ENCODE data around the gene NSUN2.
A peak's percentile ranks its signal among the peaks of the same experiment; 100 is the strongest.

NSUN2 gene

GRCh38 chr5:6611334-6612256 lies 21.2 kb downstream of the NSUN2 start:
- DNase-seq: no peak
- intact Hi-C loops (cut with DNase I): no loop called here

- intact Hi-C loops (cut with DNase I): no loop called here
- no peak for DNase-seq
Observed at GRCh38 chr5:6608016-6608415, 24.8 kb downstream of the NSUN2 start.

- intact Hi-C loops (cut with DNase I): no loop called here
- no peak for DNase-seq
Observed at GRCh38 chr5:6607559-6607936, 25.3 kb downstream of the NSUN2 start.

- no peak for DNase-seq
- intact Hi-C loops (cut with DNase I): no loop called here
Observed at GRCh38 chr5:6606884-6607558, 25.8 kb downstream of the NSUN2 start.

GRCh38 chr5:6604946-6605345 lies 27.9 kb downstream of the NSUN2 start:
- intact Hi-C loops (cut with DNase I): no loop called here
- no peak for DNase-seq

- DNase-seq: no peak
- intact Hi-C loops (cut with DNase I): no loop called here
Observed at GRCh38 chr5:6604341-6604740, 28.5 kb downstream of the NSUN2 start.

- intact Hi-C loops (cut with DNase I): no loop called here
- DNase-seq: no peak
Observed at GRCh38 chr5:6603643-6604042, 29.2 kb downstream of the NSUN2 start.

- no peak for DNase-seq
- intact Hi-C loops (cut with DNase I): no loop called here
Observed at GRCh38 chr5:6602441-6602840, 30.4 kb downstream of the NSUN2 start.

- no peak for DNase-seq
- intact Hi-C loops (cut with DNase I): no loop called here
Observed at GRCh38 chr5:6601816-6602215, 31.0 kb downstream of the NSUN2 start.

- intact Hi-C loops (cut with DNase I): no loop called here
- DNase-seq: no peak
Observed at GRCh38 chr5:6601271-6601670, 31.6 kb downstream of the NSUN2 start.

- intact Hi-C loops (cut with DNase I): no loop called here
Observed at GRCh38 chr5:6599739-6600138, 33.1 kb downstream of the NSUN2 start.

GRCh38 chr5:6598351-6598900 lies 34.4 kb downstream of the NSUN2 start:
- intact Hi-C loops (cut with DNase I): no loop called here

More at GRCh38 chr5:6599739-6600138, 33.1 kb downstream of the NSUN2 start:
- DNase-seq: no peak

GRCh38 chr5:6597557-6597956 lies 35.3 kb downstream of the NSUN2 start:
- no peak for DNase-seq
- intact Hi-C loops (cut with DNase I): no loop called here

More at GRCh38 chr5:6598351-6598900, 34.4 kb downstream of the NSUN2 start:
- no peak for DNase-seq

GRCh38 chr5:6596388-6596787 lies 36.5 kb downstream of the NSUN2 start:
- no peak for DNase-seq
- intact Hi-C loops (cut with DNase I): no loop called here

GRCh38 chr5:6595405-6595804 lies 37.4 kb downstream of the NSUN2 start:
- intact Hi-C loops (cut with DNase I): no loop called here
- DNase-seq: no peak

- intact Hi-C loops (cut with DNase I): no loop called here
- peak in 3 of 42 donors; percentile 2 to 15 (median 12) for DNase-seq
Observed at GRCh38 chr5:6594066-6594465, 38.8 kb downstream of the NSUN2 start.

GRCh38 chr5:6593148-6594016 lies 39.5 kb downstream of the NSUN2 start:
- intact Hi-C loops (cut with DNase I): no loop called here
- peak in 3 of 42 donors; percentile 1 to 36 (median 13) for DNase-seq

GRCh38 chr5:6592601-6593000 lies 40.2 kb downstream of the NSUN2 start:
- DNase-seq: peak in 4 of 42 donors; percentile 15 to 41 (median 38)
- intact Hi-C loops (cut with DNase I): no loop called here

GRCh38 chr5:6591671-6592288 lies 41.1 kb downstream of the NSUN2 start:
- intact Hi-C loops (cut with DNase I): no loop called here
- no peak for DNase-seq
